WI38 (cell line): ENCODE measurements around the gene MEG3.

ENCODE experiments used
- H3K4me3 ChIP-seq: 2 replicates; pipeline ENCODE4 v1.5.1; 2011; ENCODE audit warnings: low read depth, mild to moderate bottlenecking, control low read depth, low read length
- TF ChIP-seq, protein P1 (sequence below): IDR thresholded peaks from 2 replicates; pipeline ENCODE4 v1.5.1; 2012; ENCODE audit warnings: low read depth, mild to moderate bottlenecking, control low read depth, low read length

MEG3 gene

DNA sequence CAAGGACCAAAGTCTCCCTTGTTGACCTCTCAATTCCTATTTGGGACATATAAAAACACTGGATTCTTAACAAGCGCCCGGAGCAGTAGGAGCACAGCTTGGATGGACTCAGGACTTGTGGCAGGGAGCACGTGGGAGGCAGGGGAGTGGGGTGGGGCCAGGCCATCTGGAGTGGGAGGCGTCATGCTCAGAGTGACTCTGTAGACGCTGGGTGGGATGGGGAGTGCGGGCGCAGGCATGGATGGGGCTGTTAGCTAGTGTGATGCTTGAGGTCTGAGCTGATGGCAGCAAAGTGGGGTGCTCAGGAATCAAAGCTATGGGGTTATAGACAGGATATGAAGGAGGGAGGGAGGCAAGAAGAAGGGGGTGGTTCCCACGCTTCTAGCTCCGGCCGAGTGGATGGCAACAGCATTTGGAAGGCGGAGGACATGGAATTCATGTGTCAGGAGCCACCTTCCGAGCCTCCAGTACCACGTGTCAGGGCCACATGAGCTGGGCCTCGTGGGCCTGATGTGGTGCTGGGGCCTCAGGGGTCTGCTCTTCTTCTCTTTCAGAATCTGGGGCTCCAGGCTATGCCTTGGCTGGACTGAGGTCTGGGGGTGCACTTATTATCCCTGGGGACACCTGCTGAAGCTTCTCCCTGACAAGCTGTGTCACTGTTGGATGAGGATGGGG is 26.2 kb downstream of the MEG3 start:
- H3K4me3 ChIP-seq = no peak overlapping the region
- TF ChIP-seq, protein P1, sequence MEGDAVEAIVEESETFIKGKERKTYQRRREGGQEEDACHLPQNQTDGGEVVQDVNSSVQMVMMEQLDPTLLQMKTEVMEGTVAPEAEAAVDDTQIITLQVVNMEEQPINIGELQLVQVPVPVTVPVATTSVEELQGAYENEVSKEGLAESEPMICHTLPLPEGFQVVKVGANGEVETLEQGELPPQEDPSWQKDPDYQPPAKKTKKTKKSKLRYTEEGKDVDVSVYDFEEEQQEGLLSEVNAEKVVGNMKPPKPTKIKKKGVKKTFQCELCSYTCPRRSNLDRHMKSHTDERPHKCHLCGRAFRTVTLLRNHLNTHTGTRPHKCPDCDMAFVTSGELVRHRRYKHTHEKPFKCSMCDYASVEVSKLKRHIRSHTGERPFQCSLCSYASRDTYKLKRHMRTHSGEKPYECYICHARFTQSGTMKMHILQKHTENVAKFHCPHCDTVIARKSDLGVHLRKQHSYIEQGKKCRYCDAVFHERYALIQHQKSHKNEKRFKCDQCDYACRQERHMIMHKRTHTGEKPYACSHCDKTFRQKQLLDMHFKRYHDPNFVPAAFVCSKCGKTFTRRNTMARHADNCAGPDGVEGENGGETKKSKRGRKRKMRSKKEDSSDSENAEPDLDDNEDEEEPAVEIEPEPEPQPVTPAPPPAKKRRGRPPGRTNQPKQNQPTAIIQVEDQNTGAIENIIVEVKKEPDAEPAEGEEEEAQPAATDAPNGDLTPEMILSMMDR = no peak

DNA sequence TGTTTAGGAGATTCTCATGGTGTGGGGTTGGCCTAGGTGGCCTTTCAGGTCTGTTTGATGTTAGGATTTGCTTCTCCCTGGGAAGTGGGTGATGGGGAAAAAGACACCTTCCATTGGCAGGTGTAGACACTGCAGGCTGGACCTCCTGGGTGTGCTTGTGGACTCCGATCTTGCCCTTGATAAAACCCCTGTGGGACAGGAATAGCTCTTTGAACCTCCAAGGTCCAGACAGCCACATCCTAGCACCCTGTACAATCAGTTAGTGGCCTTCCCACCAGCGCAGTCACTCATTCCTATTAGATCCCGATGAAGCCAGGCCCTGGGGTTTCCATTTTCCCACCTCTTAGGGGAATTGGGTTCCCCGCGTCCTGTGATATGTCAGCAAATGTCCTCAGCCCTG is 28.5 kb downstream of the MEG3 start:
- TF ChIP-seq, protein P1 = no peak
- H3K4me3 ChIP-seq = no peak overlapping the region

DNA sequence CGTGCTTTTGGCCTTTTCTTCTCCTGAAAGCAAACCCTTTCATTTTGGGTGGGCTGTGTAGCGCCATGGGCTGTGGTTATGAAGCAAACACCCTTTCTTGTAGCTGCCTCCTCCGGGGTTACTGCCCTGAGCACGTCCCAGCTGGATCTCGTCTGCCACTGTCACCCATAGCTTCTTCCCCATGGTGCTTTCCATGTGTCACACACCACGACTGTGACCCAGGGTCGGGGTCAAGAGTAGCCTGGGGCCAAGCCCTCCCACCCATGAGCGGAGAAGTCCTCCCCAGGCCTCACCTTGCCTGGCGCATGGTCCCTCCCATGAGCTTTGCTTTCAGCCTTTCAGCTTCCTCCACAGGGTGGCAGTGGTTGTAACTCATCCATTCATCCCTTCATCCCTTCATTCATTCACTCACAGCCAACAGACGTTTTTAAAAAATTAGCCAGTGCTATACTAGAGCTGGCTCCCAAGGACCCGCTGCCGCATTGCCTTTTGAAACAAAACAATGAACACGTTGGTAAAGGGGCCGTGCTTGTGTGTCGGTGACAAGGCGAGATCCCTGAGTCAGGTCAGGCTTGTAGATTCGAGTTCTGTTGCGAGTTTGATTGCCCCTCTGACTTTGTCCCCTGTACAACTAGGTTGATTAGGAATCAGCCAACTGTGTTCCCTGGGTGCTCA is 29.5 kb downstream of the MEG3 start:
- TF ChIP-seq, protein P1 = no peak

DNA sequence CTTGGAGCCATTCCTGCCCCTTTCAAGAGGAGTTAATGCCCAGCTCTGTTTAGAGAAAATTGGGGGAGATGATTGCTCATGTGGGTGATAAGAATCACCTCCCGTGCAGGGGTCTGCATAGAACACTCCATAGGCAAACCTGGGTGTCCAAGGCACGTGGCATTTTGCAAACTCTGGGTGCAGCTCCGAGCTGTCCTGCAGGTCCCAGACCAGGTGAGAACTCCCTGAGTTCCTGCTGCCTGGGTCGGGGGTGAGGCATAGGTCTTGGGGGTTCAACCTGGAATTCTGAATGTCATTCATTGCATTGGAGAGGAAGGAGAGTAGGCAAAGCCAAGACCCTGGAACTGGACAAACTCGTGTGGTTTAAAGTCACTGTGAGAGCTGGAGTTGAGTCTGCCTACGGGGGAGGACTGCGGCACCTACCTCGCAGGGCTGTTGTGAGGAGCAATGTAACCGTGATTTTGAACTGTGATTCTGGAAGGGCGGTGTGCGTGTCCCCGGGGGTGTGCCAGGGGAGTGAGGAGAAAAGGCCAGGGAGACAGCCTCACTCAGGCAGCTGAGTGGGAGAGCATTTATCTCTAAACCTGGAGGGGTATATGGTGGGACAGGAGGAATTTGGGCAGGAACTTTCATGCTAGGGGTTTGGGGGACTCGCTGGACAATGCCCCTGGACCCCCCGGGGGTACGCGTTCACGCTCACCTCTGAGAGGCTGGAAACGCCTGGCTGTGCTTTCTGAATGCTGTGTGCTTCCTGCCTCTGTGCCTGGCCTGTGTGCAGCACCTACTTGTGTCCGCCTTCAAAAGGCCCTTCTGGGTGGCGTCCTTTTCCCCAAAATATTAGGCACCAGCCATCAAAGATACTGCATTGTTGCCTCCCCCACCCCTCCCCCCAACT is 30.4 kb downstream of the MEG3 start:
- no peak overlapping the region for H3K4me3 ChIP-seq
- TF ChIP-seq, protein P1 = no peak

More for the DNA sequence above, 29.5 kb downstream of the MEG3 start:
- H3K4me3 ChIP-seq = no peak overlapping the region

DNA sequence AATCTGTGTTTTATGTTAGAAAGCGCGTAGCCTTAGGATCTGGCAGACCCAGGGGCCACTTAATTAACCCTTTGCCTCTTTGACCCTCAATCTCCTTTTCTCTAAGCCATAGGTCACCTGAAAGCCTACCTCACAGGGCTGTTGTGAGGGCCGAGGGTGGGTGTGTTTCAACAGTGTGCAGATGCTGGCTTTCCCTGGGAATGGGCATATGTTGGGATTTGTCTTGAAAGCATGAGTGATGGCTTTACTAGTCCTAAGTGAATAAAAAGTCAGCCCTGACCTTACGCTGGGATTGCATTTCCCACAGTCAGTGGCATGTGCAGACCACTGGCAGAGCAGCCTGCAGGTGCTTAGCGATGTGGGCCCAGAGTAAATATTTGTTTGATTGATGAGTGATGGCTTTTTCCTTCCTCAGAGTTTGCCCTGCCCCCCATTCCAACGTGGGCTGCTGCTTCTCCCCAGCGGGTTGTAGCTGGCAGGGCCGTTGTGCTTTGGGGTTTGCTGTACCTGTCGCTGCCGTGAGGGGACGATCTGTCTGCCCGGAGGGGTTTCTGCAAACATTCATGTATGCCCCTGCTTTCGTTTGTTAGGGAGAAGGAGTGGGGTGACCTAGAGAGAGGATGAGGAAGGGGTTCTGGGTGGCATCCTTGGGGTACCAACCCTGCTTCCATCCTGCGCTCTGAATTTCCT is 31.5 kb downstream of the MEG3 start:
- no peak overlapping the region for H3K4me3 ChIP-seq
- TF ChIP-seq, protein P1 = no peak

DNA sequence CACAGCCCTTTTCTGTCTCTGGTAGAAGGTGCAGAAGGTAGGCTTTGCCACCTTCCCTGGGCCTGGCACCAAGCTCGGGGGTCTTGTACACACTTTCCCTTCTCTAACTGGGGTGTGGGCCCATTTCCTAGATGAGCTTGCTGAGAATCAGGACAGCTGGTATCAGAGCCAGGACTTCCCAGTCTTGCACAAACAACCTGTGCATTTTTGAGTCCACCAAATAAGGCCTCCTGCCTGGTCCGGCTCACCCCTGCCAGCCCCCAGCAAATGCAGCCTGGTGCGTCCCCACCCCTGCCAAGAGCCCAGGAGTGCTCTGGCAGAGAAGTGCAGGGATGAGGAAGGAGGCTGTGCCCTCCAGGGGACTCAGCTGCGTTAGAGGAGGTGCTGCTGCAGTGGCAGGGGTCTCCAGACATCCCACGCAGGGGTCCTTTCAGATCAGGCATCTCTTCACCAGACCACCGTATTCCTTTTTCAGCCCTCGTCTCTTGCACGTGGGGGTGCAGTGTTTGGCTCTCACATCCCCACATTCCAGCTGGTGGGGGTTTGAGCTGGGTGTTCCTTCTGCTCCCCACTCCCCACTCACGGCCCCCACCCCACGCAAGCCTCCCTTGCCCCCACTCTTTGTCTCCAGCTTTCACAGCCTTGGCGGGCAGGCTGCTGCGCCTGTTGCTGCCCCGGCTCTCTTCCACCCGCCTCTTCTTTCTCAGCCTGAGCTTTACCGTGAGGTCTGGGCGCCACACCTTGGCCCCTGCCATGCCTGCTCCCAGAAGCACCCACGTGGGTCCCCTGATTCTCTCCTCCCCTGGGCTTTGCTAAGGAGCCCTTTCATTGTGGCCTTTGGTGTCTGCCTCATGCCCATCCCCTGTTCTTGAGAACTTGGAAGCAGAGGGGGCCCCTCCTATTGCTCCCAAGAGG is 32.3 kb downstream of the MEG3 start:
- TF ChIP-seq, protein P1 = no peak
- no peak overlapping the region for H3K4me3 ChIP-seq
